ENCODE results near the gene SETD2.

SETD2 gene

GRCh38 chr3:46979958-46980497 is 183.9 kb downstream of the SETD2 start:
- no peak for DNase-seq

- DNase-seq = peak; percentile 95
These were observed 184.6 kb downstream of the SETD2 start, which contains the start of gene NBEAL2 for GRCh38 chr3:46978985-46979944. Gene NBEAL2, plus strand, starts transcription at chr3:46979666. Its CDS starts 196 bp downstream, at chr3:46979862.

DNA sequence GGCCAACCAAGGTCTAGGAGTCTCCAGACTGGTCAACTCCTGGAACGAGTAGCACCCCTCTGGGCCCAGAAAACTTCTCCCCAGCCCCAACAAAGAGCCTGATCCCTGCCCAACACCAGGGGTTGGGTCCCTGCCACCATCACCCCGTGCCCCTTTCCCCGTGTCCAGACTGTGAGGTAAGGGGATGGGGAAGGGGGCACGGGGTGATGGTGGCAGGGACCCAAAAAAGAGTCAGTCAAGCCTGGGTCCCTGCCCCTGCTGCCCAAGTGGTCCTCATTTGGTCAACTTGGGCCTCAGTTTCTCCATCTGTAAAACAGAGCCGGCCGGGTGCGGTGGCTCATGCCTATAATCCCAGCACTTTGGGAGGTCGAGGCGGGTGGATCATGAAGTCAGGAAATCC is 185.5 kb downstream of the SETD2 start:
- DNase-seq = no peak

- DNase-seq = no peak
These were observed 186.1 kb downstream of the SETD2 start for GRCh38 chr3:46977811-46978195.

GRCh38 chr3:46976326-46977190 is 187.4 kb downstream of the SETD2 start, which contains the start of gene CCDC12:
Gene CCDC12, minus strand, starts transcription at chr3:46976745. Its CDS starts 13 bp downstream, at chr3:46976732.
- peak; percentile 91 for DNase-seq

DNA sequence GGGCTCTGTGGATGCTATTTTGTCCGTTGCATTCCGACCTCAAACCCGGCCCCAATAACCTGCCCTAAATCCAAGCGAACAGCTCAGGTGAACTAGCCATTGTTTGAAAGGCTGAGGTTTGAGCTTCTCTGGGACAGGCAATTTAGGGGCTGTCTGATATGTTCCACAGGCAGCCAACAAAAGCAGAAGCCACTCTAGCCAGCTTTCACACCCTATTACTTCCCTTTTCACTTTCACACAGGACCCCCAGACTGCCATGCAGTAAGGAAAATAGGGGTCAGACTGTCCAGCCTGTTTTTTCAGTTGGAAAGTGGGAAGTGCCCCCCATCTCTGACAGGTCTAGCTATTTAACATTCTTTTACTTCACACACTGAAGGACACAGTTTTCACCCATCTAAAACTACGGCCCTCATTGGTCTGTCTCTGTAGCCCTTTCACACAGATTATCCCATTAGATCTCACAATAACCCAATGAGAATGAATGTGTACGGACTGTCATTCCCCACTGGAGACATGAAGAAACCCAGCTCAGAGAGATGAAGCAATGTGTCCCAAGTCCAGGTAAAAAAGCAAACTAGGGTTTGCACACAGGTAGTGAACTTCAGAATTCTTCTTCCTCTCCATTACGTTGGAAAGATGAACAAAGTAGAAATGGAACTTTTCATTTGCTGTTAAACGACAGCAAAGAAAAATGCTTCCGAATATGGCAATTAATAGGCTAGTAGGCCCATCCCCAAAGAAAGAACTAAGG is 189.3 kb downstream of the SETD2 start:
- no peak for DNase-seq

DNA sequence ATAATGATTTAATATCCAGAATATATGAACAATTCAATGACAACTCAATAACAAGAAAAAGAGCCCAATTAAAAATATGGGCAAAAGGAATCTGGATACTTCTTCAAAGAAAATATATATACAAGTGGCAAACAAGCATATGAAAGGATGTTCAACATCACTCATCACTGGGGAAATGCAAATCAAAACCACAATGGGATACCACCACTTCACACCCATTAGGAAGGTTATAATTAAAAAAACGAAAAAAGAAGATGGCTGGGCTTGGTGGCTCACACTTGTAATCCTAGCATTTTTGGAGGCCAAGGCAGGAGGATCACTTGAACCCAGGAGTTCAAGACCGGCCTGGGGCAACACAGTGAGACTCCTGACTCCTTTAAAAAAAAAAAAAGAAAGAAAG is 191.5 kb downstream of the SETD2 start:
- no peak for DNase-seq

GRCh38 chr3:46971742-46972141 is 192.2 kb downstream of the SETD2 start:
- no peak for DNase-seq

GRCh38 chr3:46971151-46971550 is 192.8 kb downstream of the SETD2 start:
- no peak for DNase-seq

- DNase-seq = no peak
These were observed 193.4 kb downstream of the SETD2 start for GRCh38 chr3:46970391-46971091.

GRCh38 chr3:46968783-46969428 is 195.0 kb downstream of the SETD2 start:
- no peak for DNase-seq

DNA sequence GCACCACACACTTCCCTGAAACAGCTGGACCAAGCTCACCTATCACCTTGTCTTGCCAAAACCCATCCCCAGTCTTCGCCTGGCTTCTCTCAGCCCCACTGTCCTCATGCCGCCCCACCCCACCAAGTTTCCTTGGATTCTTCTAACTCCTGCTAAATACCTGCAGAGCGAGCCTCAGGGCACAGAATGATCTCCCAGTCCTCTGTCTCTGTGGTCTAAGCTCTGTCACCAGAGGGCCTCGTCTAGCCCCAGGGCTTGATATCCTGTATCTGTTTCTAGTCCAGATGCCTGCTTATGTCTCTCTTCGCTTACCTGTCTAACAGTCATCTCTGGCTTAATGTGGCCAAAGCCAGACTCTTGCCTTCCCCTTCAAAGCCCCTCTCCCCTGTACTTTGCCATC is 197.1 kb downstream of the SETD2 start:
- no peak for DNase-seq
